NCI-H524 (cell line): Measurements from ENCODE around the gene RAB29.

Source experiments
- DNase-seq, 2 experiments: peaks; one replicate each; lab custom pipeline; 2025; lab: John Stamatoyannopoulos, UW

RAB29 gene

DNA sequence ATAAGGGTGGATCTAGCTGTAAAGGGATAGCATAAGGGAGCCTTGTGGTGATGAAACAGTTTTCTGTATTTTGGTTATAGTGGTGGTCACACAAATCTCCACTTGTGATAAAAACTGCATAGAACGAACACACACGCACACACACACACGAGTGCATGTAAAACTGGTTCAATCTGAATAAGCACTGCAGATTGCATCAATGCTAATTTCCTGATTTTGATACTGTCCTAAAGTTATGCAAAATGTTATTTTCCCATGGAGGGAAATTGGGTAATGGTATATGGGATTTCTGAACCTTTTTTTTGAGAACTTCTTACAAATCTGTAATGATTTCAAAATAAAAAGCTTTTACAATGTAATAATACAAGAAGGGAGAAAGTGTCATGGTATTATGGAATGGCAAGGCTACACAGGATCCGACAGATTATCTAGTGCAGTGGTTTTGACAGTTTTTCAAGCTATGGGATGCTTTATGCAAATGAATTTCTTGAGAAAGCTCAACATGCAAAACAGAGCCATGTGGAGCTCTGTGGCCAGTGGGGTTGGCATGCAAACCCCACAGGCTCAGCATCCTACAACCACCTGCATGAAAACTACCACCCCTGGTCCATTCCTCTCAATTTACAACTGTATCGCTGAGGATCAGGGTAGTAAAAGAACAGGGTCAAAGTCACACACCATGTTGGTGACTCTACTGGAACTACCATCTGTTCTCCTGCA, 18.9 kb upstream of the RAB29 start:
- no peak for DNase-seq

DNA sequence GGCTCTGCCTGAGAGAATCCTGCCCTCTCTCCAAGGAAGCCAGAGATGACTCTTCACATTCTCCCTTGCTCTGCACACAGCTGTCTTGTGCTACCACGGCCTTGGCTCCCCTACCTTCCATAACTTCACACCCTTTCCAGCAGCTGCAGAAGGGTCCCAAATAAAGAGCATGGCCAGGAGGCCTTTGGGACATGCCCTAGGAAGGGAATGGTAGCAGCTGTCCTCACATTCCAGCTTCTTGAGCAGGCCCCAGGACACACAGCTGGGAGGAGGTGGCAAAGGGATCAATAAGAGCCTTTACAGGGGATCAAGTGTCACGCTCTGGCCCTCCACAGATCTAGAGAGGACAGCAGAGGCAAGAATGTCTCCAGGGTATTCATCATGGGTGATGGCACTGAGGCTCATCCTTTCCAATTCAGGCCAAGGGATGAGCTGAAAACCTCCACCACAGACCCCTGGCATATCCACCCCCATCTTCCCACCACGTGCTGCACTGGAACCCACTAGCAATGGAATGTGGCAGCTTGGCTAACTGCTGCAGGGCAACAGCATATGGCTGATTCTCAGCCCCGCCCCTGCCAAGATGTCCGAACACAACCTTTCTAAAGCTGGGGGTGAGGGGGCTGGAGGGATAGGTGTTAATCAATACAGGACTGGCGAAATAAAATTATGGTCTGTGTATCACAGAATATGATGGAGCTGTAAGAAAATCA, 17.8 kb upstream of the RAB29 start:
- peak; percentile 35 to 49 for DNase-seq

GRCh38 chr1:205792481-205792881, 17.2 kb upstream of the RAB29 start:
- DNase-seq, result peak; percentile 5 to 28

DNA sequence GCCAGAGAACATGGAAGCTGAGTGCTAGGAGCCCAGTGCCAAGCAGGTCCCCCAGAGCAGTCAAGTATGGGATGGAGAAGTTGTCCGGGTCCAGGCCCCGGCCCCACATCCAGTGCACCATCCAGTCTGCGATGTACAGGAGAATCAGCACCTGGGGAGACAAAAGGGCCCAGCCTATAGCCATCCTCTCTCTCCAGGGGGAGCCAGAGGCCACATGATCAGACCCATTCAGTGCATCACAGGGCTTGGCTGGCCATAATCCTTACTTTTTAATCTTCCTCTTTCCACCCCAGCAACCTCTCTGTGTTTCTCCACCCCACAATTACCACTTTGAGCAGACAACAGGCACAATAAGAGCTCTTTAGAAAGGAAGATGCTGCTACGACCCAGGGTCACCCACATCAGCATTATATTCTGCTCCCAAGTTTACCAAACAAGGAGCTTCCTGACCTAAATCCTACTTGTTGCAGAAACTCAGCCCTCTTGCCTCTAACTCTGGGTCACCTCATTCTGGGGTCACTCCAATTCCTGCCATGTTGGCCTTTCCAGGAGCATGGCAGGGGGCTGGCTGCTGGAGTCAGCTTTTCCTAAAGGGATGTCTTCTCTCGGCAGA, 16.4 kb upstream of the RAB29 start:
- DNase-seq, result peak; percentile 6 to 66

DNA sequence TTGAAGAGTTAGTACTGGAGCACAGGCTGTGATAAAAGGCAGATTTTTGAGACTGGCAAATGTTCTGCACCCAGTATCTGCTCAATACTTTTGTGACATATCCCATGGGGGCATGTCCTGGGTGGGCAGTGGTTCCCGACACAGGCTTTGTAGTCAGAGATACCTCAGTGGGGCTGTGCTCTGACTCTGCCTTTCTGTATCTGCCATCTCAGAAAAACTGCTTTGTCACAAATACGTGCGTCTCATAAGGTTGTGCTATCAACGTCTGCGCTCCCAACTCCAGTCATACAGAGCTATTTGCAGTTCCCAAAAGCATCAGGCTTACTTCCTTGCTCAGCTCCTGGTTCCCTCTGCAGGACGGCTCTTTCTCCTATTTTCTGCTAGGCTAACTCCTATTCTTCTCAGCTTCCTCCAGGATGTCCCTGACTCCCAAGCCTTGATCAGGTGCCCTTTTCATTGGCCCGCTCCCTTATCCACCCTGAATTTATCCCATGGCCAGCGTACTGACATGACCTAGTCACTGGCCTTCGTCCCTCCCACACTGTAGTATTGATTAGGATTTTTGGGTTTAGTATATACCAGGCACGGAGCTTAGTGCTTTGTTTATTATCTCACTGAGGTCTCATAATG, 12.1 kb upstream of the RAB29 start:
- DNase-seq, result no peak

DNA sequence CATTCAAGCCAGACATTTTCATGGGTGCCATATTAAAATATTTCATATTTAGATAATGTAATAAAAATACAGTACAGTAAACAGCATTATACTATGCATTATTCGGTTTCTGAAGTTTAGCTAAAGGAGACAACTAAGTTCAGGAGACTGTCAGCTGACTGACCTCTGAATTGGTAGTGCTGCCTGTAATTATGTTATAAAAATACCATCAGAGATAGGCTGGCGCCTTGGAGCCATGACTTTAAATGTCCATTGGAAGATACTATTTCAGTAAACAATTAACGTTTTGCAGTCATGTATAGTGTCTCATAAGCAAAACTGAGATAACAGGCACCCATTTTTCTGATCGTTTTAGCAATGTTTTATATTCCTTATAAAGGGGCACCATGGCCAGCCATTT, 11.3 kb upstream of the RAB29 start:
- no peak for DNase-seq

GRCh38 chr1:205785446-205785845, 10.2 kb upstream of the RAB29 start:
- no peak for DNase-seq

- no peak for DNase-seq
Observed at GRCh38 chr1:205783904-205784303, 8.6 kb upstream of the RAB29 start.

- DNase-seq, result no peak
Observed at GRCh38 chr1:205783433-205783795, 8.1 kb upstream of the RAB29 start.

DNA sequence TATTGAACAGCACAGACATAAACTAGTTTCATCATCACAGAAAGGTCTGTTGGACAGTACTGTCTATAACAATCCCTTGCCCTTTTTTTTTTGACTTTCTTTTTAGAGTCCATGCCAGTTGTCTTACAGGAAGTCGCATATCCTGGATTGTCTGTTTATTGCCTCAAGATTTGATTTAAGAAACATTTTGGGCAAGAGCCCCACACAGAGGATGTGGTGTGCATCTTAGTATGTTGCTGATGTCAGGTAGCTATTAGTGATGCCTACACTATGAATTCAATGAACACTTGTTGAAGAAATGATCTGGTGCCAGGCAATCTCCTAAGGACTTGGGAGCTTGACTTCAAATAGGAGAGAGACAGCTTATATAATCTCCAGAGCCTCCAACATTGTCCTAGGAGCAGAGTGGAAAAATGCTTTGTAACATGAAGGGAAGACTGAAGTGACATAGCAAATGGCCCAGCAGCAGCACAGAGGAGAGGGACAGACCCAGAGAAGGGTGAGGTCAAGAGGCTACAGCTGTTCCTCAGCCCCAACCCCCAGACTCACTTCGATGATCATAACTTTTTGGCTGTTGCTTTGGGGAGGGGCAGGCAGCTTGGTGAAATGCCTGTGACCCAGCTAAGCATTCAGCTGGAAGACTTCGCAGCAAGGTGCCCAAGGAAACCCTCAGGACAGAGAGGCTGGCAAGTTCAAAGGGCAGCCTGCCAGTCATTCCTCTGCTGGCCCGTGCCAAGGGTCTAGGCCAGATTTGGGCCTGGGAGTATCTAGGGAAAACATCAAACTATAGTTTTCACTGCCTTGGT, 7.5 kb upstream of the RAB29 start:
- DNase-seq, result no peak

DNA sequence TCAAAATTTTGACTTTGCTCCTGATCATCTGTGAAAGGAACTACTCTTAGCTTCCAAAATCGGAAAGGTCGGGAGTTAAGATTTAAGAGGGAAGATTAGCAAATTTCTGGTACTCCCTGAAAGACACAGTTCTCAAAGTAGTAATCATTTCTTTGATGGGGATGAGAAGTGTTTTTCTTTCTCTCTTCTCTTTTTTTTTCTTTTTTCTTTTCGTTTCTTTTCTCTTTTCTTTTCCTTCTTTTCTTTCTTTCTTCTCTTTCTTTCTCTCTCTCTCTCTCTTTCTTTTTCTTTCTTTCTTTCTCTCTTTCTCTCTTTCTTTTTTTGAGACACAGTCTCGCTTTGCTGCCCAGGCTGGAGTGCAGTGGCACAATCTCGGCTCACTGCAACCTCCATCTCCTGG, 5.1 kb upstream of the RAB29 start:
- no peak for DNase-seq

GRCh38 chr1:205777994-205778393, 2.7 kb upstream of the RAB29 start:
- DNase-seq, result no peak

DNA sequence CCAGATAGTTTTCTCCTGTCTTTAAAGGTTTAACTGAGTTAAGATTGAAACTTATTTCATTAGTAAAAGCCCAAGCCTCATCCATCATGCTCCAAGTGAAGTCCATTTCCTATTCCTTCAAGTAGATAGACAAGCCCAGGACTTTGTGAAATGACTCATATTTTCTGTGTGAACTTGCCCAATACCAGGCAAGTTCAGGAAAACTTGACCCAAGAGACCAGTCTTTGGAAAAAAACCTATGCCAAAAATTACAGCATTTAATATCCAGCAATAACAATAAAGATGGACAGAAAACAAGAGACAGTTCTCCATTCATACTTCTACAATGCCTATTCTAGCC, 405 bp upstream of the RAB29 start:
- no peak for DNase-seq

DNA sequence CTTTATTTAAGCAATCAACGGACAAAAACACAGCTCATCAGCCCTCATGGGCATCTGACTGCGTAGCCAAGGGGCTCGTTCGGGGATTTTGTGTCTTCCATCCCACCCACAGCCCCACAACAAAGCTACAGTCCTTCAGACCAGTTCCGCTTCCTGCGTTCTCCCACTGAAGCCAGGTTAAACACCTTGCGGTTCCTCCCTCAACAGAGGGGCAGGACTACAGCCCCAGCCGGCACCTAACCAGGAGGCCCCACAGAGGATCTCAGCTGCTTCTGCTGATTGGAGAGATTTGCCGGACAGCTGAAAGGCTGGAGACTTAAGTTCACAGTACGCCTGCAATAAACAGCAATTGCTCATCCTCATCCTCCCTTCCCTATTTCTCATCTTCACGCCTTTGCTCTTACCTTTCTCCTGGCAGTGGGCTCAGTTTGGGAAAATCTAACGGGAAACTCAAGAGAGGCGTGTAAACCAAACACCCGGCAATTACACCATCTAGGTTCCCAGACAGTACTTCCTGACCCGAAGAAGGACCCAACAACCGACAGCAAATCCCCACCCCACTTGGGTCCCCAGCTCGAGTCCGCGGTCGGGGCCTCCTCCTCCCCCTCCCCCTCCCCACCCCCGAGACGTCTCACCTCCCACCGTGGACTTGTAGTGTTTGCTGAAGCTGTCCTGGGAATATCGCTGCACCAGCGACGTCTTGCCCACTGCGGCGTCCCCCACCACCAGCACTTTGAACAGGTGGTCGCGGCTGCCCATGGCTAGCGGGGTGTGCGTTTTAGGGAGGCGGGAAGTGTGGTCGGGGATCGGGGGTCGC, 876 bp downstream of the RAB29 start:
- DNase-seq, result no peak

DNA sequence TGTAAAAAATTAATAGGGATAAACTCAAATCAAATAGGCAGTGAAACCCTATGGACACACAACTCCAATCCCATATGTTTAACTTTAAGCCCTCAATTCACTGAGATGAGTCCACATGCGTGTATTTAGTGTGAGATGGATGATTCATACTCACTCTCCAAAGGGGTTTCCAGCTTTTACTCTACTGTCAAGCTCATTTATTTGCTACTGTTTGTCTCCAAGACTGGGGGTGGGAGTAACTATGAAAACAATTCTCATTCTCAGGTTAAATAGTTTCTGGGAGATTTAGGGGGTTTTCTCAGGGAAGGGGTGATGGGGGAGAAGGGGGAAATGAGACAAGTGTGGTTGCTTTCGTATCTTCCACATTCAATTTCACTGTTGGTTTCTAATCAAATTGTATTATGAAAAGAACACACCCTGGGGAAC, 2.7 kb downstream of the RAB29 start:
- no peak for DNase-seq

DNA sequence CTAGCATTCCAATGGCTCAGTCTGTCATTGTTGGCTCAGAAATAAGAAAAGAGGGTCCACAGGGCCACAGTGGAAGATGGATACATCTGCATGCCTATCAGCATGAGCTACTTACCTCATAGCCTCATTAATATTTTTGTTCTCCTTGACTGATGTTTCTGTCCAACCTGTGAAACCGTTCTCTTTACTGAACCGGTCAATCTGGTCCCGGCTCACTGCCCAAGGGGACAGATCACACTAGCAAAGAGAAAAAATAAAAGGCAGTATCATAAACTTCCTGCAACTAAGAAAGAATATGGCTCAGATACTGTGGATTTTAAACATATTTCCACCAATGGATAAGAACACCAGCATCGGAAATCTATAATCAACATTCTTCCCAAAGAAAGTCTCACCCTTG, 4.7 kb downstream of the RAB29 start:
- DNase-seq, result no peak

DNA sequence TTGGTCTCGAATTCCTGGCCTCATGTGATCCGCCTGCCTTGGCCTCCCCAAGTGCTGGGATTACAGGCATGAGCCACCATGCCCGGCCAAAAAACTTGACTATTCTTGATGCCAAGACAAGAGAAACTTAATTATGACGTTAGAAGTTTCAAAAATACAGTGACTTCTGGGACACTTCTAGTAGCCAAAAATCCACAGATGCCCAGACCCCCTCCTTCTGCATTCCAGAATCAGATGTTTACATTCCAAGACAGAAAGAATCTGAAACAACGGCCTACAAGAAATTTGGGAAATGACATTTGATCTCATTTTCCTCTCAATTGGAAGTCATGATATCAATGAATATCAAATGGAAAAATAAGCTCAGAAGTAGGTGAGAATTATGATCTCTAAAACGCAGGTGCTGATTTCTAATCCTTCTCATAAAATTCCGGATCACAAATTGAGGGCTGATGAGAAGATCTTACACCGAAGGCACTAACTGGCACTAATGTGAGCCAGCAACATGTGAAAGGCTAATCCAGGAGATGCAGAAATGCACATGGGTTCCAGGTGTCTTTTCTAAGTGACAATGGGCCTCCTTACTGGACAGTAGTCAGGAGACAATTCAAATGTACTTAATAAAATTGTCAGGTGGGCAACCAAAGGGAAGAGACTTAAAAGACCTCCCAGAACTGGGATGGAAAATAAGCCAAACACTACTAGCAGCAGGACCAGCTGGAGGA, 5.5 kb downstream of the RAB29 start:
- no peak for DNase-seq

GRCh38 chr1:205767248-205767647, 8.0 kb downstream of the RAB29 start:
- no peak for DNase-seq

- no peak for DNase-seq
Observed at GRCh38 chr1:205766570-205766969, 8.7 kb downstream of the RAB29 start.

GRCh38 chr1:205766038-205766437, 9.2 kb downstream of the RAB29 start:
- DNase-seq, result no peak

DNA sequence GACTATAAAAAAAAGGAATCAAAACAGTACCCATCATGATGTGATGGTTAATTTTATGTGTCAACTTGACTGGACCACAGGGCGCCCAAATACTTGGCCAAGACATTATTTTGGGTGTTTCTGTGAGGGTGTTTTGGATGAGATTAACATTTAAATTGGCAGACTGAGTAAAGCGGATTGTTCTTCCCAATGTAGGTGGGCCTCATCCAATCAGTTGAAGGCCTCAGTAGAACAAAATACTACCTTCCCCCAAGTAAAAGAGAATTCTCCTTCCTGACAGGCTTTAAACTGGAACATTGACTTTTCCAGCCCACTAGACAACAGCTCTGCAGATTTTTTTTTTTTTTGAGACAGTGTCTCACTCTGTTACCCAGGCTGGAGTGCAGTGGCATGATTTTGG, 10.7 kb downstream of the RAB29 start:
- no peak for DNase-seq
